Left lung (tissue), 10 donors: ENCODE results near the gene CSNK1E. TPM values are rescaled to one million over a fixed set of nuclear protein-coding genes. Genes with fewer than 3 reads are reported as not detected.

Experiments used
- ATAC-seq: fragments of 200-7000 bp; cut with Tn5 transposase; one replicate; pipeline ENCODE4 v1.9.1; 2020; ENCODE audit warnings: moderate library complexity
- DNase-seq, 4 donors: peaks; one replicate each; pipeline ENCODE4 v3.0.0-alpha.2; 2013 to 2020
- H3K27ac ChIP-seq, 2 donors: fragments of 200-600 bp; sonication (generic) in 1 of 2; one replicate each; pipeline versions ENCODE4 v1.5.0 to v1.8.0; 2020 to 2021
- H3K27me3 ChIP-seq, 2 donors: fragments of 200-600 bp; sonication (generic) in 1 of 2; one replicate each; pipeline versions ENCODE4 v1.5.0 to v1.8.0; 2020 to 2021
- H3K36me3 ChIP-seq, 2 donors: fragments of 200-600 bp; sonication (generic) in 1 of 2; one replicate each; pipeline versions ENCODE4 v1.5.0 to v1.8.0; 2020 to 2021
- H3K4me1 ChIP-seq, 2 donors: fragments of 200-600 bp; one replicate each; pipeline ENCODE4 v1.8.0; 2021
- H3K4me3 ChIP-seq, 2 donors: fragments of 200-600 bp; sonication (generic) in 1 of 2; one replicate each; pipeline versions ENCODE4 v1.5.0 to v1.8.0; 2020 to 2021; ENCODE audit warnings: mild to moderate bottlenecking in 1 of 2
- H3K9me3 ChIP-seq, 2 donors: fragments of 200-600 bp; sonication (generic) in 1 of 2; one replicate each; pipeline versions ENCODE4 v1.5.0 to v1.8.0; 2020 to 2021
- intact Hi-C, 2 donors: fragments of 100-400 bp; cut with DNase I; formaldehyde crosslinking; loops; one replicate each; pipeline versions ENCODE4 v1.11.2 to v1.14.2; 2022
- polyA plus RNA-seq, 6 donors: library from polyadenylated mRNA; unstranded; fragments of 120-200 nt; gene quantifications; one replicate each; pipeline ENCODE4 v1.2.1, GENCODE V29; 2013; ENCODE audit not compliant: insufficient read length in 6 of 6
- total RNA-seq, 2 donors: library from RNA; stranded (reverse); fragmentation: NEBNext Ultra II Directional; extraction: Animal tissue kit (Norgen Biotek cat#: 25700); gene quantifications; one replicate each; pipeline ENCODE4 v1.2.1, GENCODE V29; 2021
- TF ChIP-seq, protein P1 (sequence below), 2 donors: fragments of 200-600 bp; sonication (generic) in 1 of 2; IDR thresholded peaks; one replicate each; pipeline versions ENCODE4 v1.5.0 to v1.8.0; 2021; ENCODE audit warnings: antibody characterized with exemption in 2 of 2
- donor health status: DM: no; HTN: yes; CAD: no.
- donor health status: DM: no; HTN: no; CAD: no.

CSNK1E gene
- total and polyA plus RNA-seq, 8 donors, result 95.3 to 209 (median 179) TPM

- ATAC-seq (no peak), DNase-seq (no peak)
- peaks cover 0 to 33% of the 10 kb centered on the region in 2 donors for H3K36me3 ChIP-seq
- H3K9me3 ChIP-seq, result no peaks in the 10 kb centered on the region
- no peak overlapping the region for H3K4me3 ChIP-seq
- TF ChIP-seq, protein P1, sequence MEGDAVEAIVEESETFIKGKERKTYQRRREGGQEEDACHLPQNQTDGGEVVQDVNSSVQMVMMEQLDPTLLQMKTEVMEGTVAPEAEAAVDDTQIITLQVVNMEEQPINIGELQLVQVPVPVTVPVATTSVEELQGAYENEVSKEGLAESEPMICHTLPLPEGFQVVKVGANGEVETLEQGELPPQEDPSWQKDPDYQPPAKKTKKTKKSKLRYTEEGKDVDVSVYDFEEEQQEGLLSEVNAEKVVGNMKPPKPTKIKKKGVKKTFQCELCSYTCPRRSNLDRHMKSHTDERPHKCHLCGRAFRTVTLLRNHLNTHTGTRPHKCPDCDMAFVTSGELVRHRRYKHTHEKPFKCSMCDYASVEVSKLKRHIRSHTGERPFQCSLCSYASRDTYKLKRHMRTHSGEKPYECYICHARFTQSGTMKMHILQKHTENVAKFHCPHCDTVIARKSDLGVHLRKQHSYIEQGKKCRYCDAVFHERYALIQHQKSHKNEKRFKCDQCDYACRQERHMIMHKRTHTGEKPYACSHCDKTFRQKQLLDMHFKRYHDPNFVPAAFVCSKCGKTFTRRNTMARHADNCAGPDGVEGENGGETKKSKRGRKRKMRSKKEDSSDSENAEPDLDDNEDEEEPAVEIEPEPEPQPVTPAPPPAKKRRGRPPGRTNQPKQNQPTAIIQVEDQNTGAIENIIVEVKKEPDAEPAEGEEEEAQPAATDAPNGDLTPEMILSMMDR (IDR thresholded peaks at IDR 0.05), result no peak
- intact Hi-C loops, result no loop called here
- H3K4me1 ChIP-seq, result peaks cover 5 to 9% of the 10 kb centered on the region in 2 donors
- H3K27me3 ChIP-seq, result no peaks in the 10 kb centered on the region
- H3K27ac ChIP-seq, result no peak overlapping the region
Observed at GRCh38 chr22:38249803-38250642, 67.2 kb downstream of the CSNK1E start.

DNA sequence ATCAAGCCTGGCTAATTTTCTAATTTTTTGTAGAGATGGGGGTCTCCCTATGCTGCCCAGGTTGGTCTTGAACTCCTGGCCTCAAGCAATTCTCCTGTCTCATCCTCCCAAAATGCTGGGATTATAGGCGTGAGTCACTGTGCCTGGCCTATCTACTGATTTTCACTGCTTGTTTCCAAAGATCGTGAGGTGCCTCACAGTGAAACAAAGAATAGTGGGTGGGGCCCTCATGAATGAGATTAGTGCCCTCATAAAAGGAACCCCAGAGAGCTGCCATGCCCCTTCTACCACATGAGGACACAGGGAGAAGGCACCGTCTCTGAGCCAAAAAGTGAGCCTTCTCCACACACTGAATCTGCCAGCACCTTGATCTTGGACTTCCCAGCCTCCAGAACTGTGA lies 67.9 kb downstream of the CSNK1E start:
- Histone ChIP-seq H3K36me3 (peaks cover 0 to 41% of the 10 kb centered on the region in 2 donors), H3K4me1 (peaks cover 5 to 9% of the 10 kb centered on the region in 2 donors), H3K27me3 (no peaks in the 10 kb centered on the region), H3K27ac (no peak overlapping the region), H3K4me3 (no peak overlapping the region), H3K9me3 (no peaks in the 10 kb centered on the region)
- DNase-seq (no peak), ATAC-seq (no peak)
- intact Hi-C loops, result no loop called here
- TF ChIP-seq, protein P1 (IDR thresholded peaks at IDR 0.05), result no peak

DNA sequence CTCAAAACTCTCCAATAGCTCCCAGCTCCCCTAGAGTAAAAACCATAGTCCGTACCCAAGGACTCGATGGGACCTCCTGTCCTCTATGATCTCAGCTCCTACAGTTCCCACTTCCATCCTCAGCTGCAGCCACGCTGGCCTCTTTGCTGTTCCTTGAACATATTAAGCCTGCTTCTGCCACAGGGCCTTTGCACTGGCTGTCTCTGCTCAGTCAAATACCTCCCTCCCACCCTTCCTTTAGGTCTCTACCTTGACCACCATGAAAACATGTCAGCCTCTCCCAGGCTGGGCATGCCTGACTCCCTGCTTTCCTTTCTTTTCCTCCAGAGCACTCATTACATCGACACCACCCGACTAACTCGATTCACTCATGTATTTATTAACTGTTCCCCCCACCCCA lies 69.0 kb downstream of the CSNK1E start:
- no peak overlapping the region for H3K27ac ChIP-seq
- peaks cover 8 to 14% of the 10 kb centered on the region in 2 donors for H3K4me1 ChIP-seq
- H3K9me3 ChIP-seq, result no peaks in the 10 kb centered on the region
- ATAC-seq, result no peak
- DNase-seq, result no peak
- TF ChIP-seq, protein P1 (IDR thresholded peaks at IDR 0.05), result no peak
- H3K4me3 ChIP-seq, result no peak overlapping the region
- no peaks in the 10 kb centered on the region for H3K27me3 ChIP-seq
- intact Hi-C loops, result no loop called here
- peaks cover 0 to 51% of the 10 kb centered on the region in 2 donors for H3K36me3 ChIP-seq

- TF ChIP-seq, protein P1 (IDR thresholded peaks at IDR 0.05), result no peak
- DNase-seq (no peak), ATAC-seq (no peak)
- intact Hi-C loops, result no loop called here
- H3K27me3 ChIP-seq, result no peaks in the 10 kb centered on the region
- no peak overlapping the region for H3K4me3 ChIP-seq
- H3K9me3 ChIP-seq, result no peaks in the 10 kb centered on the region
- H3K36me3 ChIP-seq, result peaks cover 0 to 56% of the 10 kb centered on the region in 2 donors
- peaks cover 13 to 18% of the 10 kb centered on the region in 2 donors for H3K4me1 ChIP-seq
- H3K27ac ChIP-seq, result no peak overlapping the region
Observed at GRCh38 chr22:38247713-38248112, 69.5 kb downstream of the CSNK1E start.

- Histone ChIP-seq H3K4me3 (no peak overlapping the region), H3K4me1 (peaks cover 17 to 22% of the 10 kb centered on the region in 2 donors), H3K27me3 (no peaks in the 10 kb centered on the region), H3K36me3 (peaks cover 0 to 61% of the 10 kb centered on the region in 2 donors), H3K9me3 (no peaks in the 10 kb centered on the region), H3K27ac (peak overlapping the region in 1 of 2 donors; percentile 19)
- DNase-seq, result no peak
- intact Hi-C loops, result no loop called here
- peak; percentile 8 for ATAC-seq
- TF ChIP-seq, protein P1 (IDR thresholded peaks at IDR 0.05), result no peak
Observed at GRCh38 chr22:38246692-38247091, 70.5 kb downstream of the CSNK1E start.
